ENCODE measurements around the gene KRTAP5-1. TPM values are rescaled to one million over a fixed set of nuclear protein-coding genes. Genes with fewer than 3 reads are reported as not detected.

Gene KRTAP5-1
- total and polyA plus RNA-seq, 12 donors, result 0.10 TPM; not detected in 11

GRCh38 chr11:1565904-1566247 is 19.2 kb downstream of the KRTAP5-1 start:
- H3K4me1 ChIP-seq (replicated peaks in 1 of 2), result peaks cover 9 to 13% of the 10 kb centered on the region in 2 donors
- no peaks in the 10 kb centered on the region for H3K36me3 ChIP-seq (replicated peaks in 1 of 2)
- TF ChIP-seq POLR2A (IDR thresholded peaks at IDR 0.05), result no peak
- TF ChIP-seq CTCF (IDR thresholded peaks at IDR 0.05), result no peak
- 73 to 94% (median 84%) methylated on average over 1 to 5 of the region's 5 CpGs for WGBS, 4 donors
- no peak overlapping the region for H3K4me3 ChIP-seq
- H3K27ac ChIP-seq, result no peak overlapping the region
- intact Hi-C loops (cut with DNase I), result no loop called here
- no peaks in the 10 kb centered on the region for H3K9me3 ChIP-seq (replicated peaks in 1 of 3)
- H3K27me3 ChIP-seq, result no peaks in the 10 kb centered on the region
- DNase-seq, result peak in 1 of 7 donors; percentile 8

- no peak for TF ChIP-seq CTCF (IDR thresholded peaks at IDR 0.05)
- no peak for TF ChIP-seq POLR2A (IDR thresholded peaks at IDR 0.05)
- no peaks in the 10 kb centered on the region for H3K9me3 ChIP-seq (replicated peaks in 1 of 3)
- H3K4me1 ChIP-seq (replicated peaks in 1 of 2), result peaks cover 9 to 13% of the 10 kb centered on the region in 2 donors
- intact Hi-C loops (cut with DNase I), result no loop called here
- DNase-seq, result peak in 2 of 7 donors; percentile 17 to 48
- H3K4me3 ChIP-seq, result no peak overlapping the region
- no peaks in the 10 kb centered on the region for H3K27me3 ChIP-seq
- peak overlapping the region in 2 of 5 donors; percentile 45 to 69 for H3K27ac ChIP-seq
- no peaks in the 10 kb centered on the region for H3K36me3 ChIP-seq (replicated peaks in 1 of 2)
- 85 to 98% (median 88%) methylated on average over 9 to 28 of the region's 28 CpGs for WGBS, 4 donors
These were observed 19.7 kb downstream of the KRTAP5-1 start for GRCh38 chr11:1565173-1565903.

GRCh38 chr11:1564535-1565172 is 20.4 kb downstream of the KRTAP5-1 start:
- peak; percentile 95 to 97 (median 96) for DNase-seq
- TF ChIP-seq CTCF (IDR thresholded peaks at IDR 0.05) (no peak), POLR2A (IDR thresholded peaks at IDR 0.05) (no peak)
- Histone ChIP-seq H3K36me3 (replicated peaks in 1 of 2) (no peaks in the 10 kb centered on the region), H3K27ac (peak overlapping the region in 2 of 5 donors; percentile 45 to 69), H3K9me3 (replicated peaks in 1 of 3) (no peaks in the 10 kb centered on the region), H3K27me3 (no peaks in the 10 kb centered on the region), H3K4me1 (replicated peaks in 1 of 2) (peaks cover 10 to 18% of the 10 kb centered on the region in 2 donors), H3K4me3 (no peak overlapping the region)
- intact Hi-C loops (cut with DNase I), result no loop called here
- 29 to 50% (median 35%) methylated on average over 2 to 16 of the region's 16 CpGs for WGBS, 4 donors

- WGBS, 4 donors, result 76 to 80% (median 78%) methylated on average over 10 to 29 of the region's 29 CpGs
- intact Hi-C loops (cut with DNase I), result no loop called here
- peak overlapping the region in 2 of 5 donors; percentile 45 for H3K27ac ChIP-seq
These were observed 21.2 kb downstream of the KRTAP5-1 start for GRCh38 chr11:1563697-1564534.

More at GRCh38 chr11:1563697-1564534, 21.2 kb downstream of the KRTAP5-1 start:
- TF ChIP-seq CTCF (IDR thresholded peaks at IDR 0.05) (no peak), POLR2A (IDR thresholded peaks at IDR 0.05) (no peak)
- Histone ChIP-seq H3K9me3 (replicated peaks in 1 of 3) (no peaks in the 10 kb centered on the region), H3K27me3 (no peaks in the 10 kb centered on the region), H3K4me1 (replicated peaks in 1 of 2) (peaks cover 16 to 25% of the 10 kb centered on the region in 2 donors), H3K4me3 (no peak overlapping the region), H3K36me3 (replicated peaks in 1 of 2) (no peaks in the 10 kb centered on the region)
- peak in 3 of 7 donors; percentile 17 to 52 (median 33) for DNase-seq

Measured in adrenal gland (tissue), 12 donors.